A549 (cell line): ENCODE measurements around the gene PDPR. TPM values are rescaled to one million over a fixed set of nuclear protein-coding genes. Genes with fewer than 3 reads are reported as not detected.
A peak's percentile ranks its signal among the peaks of the same experiment; 100 is the strongest.

ENCODE experiments used
- ATAC-seq, 2 experiments: fragments of 200-7000 bp in 1 of 2; fragments of >200 bp in 1 of 2; cut with Nextera tagmentation in 1 of 2; cut with Tn5 transposase in 1 of 2; 3 replicates each; pipeline versions ENCODE4 v1.8.0 to v1.9.1; 2018 to 2020; ENCODE audit warnings: mild to moderate bottlenecking in 1 of 2, moderate library complexity in 1 of 2
- CTCF ChIA-PET: fragments of 300-600 bp; sonication (Branson Sonifier 250); formaldehyde crosslinking; extraction: SDS; loops from one replicate; lab custom pipeline; 2021; ENCODE audit warnings: antibody characterized with exemption, inconsistent platforms; lab: Yijun Ruan, JAX
- POLR2A ChIA-PET: fragments of 350-600 bp; formaldehyde crosslinking; extraction: SDS; loops from one replicate; lab custom pipeline; 2021; ENCODE audit warnings: antibody characterized with exemption, inconsistent platforms; lab: Yijun Ruan, JAX
- DNase-seq, 2 experiments: peaks; one replicate each; pipeline versions ENCODE4 v3.0.0 to v3.0.0-alpha.2; 2011 to 2016; ENCODE audit warnings: low read depth in 1 of 2, low spot score in 1 of 2
- FAIRE-seq: peaks from 2 replicates; lab custom pipeline; 2011; peaks lifted over from hg19 to GRCh38; lab: Jason Lieb, UNC
- H3K27ac ChIP-seq, 2 experiments: fragments of >200 bp; sonication (Bioruptor Twin); formaldehyde crosslinking; 3 replicates each; pipeline ENCODE4 v1.5.1; 2016 to 2017
- H3K4me1 ChIP-seq: fragments of >200 bp; sonication (Bioruptor Twin); formaldehyde crosslinking; 3 replicates; pipeline ENCODE4 v1.6.1; 2016
- H3K4me2 ChIP-seq: fragments of >200 bp; sonication (Bioruptor Twin); formaldehyde crosslinking; 3 replicates; pipeline ENCODE4 v1.6.1; 2016
- H3K4me3 ChIP-seq: fragments of >200 bp; sonication (Bioruptor Twin); formaldehyde crosslinking; 3 replicates; pipeline ENCODE4 v1.5.1; 2016
- H3K9me3 ChIP-seq: fragments of >200 bp; sonication (Bioruptor Twin); formaldehyde crosslinking; 3 replicates; pipeline ENCODE4 v1.6.1; 2016
- BCL3 ChIP-seq: fragments of >200 bp; sonication (Bioruptor Twin); formaldehyde crosslinking; IDR thresholded peaks from 3 replicates; pipeline ENCODE4 v1.6.1; 2016
- CEBPB ChIP-seq, 2 experiments: fragments of >200 bp in 1 of 2; sonication (Bioruptor Twin) in 1 of 2; formaldehyde crosslinking in 1 of 2; IDR thresholded peaks; 2 replicates each; pipeline ENCODE4 v1.6.1; 2012 to 2016
- CHD2 ChIP-seq: fragments of 150-350 bp; IDR thresholded peaks from 2 replicates; pipeline ENCODE4 v1.6.1; 2014; ENCODE audit warnings: low read length; ENCODE audit not compliant: partially characterized antibody
- FOSL2 ChIP-seq, 2 experiments: fragments of 450-650 bp in 1 of 2; fragments of >200 bp in 1 of 2; sonication (Bioruptor Twin) in 1 of 2; formaldehyde crosslinking; IDR thresholded peaks; 2 replicates each; pipeline versions ENCODE4 v1.5.0 to v1.6.1; 2016 to 2020; ENCODE audit warnings: mild to moderate bottlenecking in 1 of 2, moderate library complexity in 1 of 2
- FOXS1 ChIP-seq: fragments of 250-450 bp; sonication (Bioruptor Pico); IDR thresholded peaks from 2 replicates; pipeline ENCODE4 v1.5.0; 2020; ENCODE audit warnings: mild to moderate bottlenecking, moderate library complexity
- GATA3 ChIP-seq: IDR thresholded peaks from 2 replicates; pipeline ENCODE4 v1.6.1; 2012; ENCODE audit warnings: borderline replicate concordance
- HDAC2 ChIP-seq: fragments of 200-600 bp; sonication (generic); IDR thresholded peaks from 2 replicates; pipeline ENCODE4 v1.6.1; 2016
- HMGXB4 ChIP-seq: fragments of 250-450 bp; sonication (Bioruptor Pico); IDR thresholded peaks from 2 replicates; pipeline ENCODE4 v1.5.0; 2021; ENCODE audit warnings: mild to moderate bottlenecking, moderate library complexity, borderline replicate concordance
- HOXB13 ChIP-seq: fragments of 250-450 bp; sonication (Bioruptor Pico); IDR thresholded peaks from 2 replicates; pipeline ENCODE4 v1.5.0; 2020; ENCODE audit warnings: low read depth, mild to moderate bottlenecking, moderate library complexity
- HOXB5 ChIP-seq: fragments of 250-450 bp; sonication (Bioruptor Pico); IDR thresholded peaks from 2 replicates; pipeline ENCODE4 v1.5.0; 2020; ENCODE audit warnings: mild to moderate bottlenecking, moderate library complexity
- KDM5A ChIP-seq: fragments of 200-600 bp; sonication (generic); IDR thresholded peaks from 2 replicates; pipeline ENCODE4 v1.6.1; 2016; ENCODE audit warnings: antibody characterized with exemption, mild to moderate bottlenecking
- MAFK ChIP-seq: fragments of 450-650 bp; IDR thresholded peaks from 2 replicates; pipeline ENCODE4 v1.6.1; 2014; ENCODE audit not compliant: partially characterized antibody
- REST ChIP-seq: fragments of 200-600 bp; sonication (generic); IDR thresholded peaks from 2 replicates; pipeline ENCODE4 v1.6.1; 2016; ENCODE audit warnings: antibody characterized with exemption, mild to moderate bottlenecking, moderate library complexity
- RFX5 ChIP-seq: fragments of 450-650 bp; IDR thresholded peaks from 2 replicates; pipeline ENCODE4 v1.7.1; 2014; ENCODE audit warnings: antibody characterized with exemption, mild to moderate bottlenecking, moderate library complexity
- RNF2 ChIP-seq: fragments of 200-600 bp; sonication (generic); IDR thresholded peaks from 2 replicates; pipeline ENCODE4 v1.6.1; 2016; ENCODE audit warnings: low read depth, mild to moderate bottlenecking, antibody characterized with exemption, moderate library complexity, borderline replicate concordance
- TP53 ChIP-seq: fragments of 250-450 bp; sonication (Bioruptor Pico); IDR thresholded peaks from 2 replicates; pipeline ENCODE4 v1.5.0; 2021; ENCODE audit warnings: mild to moderate bottlenecking, moderate library complexity
- ZFP36 ChIP-seq: fragments of 450-650 bp; IDR thresholded peaks from 2 replicates; pipeline ENCODE4 v1.6.1; 2014; ENCODE audit warnings: borderline replicate concordance; ENCODE audit not compliant: partially characterized antibody
- ZSCAN20 ChIP-seq: fragments of 250-450 bp; sonication (Bioruptor Pico); IDR thresholded peaks from 2 replicates; pipeline ENCODE4 v1.8.0; 2022; ENCODE audit warnings: mild to moderate bottlenecking, moderate library complexity
- WGBS: methylation state at CpG from one replicate; pipeline ENCODE4 v1.1.6; 2017; ENCODE audit errors: missing lambda C conversion rate; 5-methylcytosine and 5-hydroxymethylcytosine counted together
- polyA plus RNA-seq, 4 experiments: library from polyadenylated mRNA; depleted of rRNA in 3 of 4; stranded (reverse); fragments of >200 nt; fragmentation: RNase III in 1 of 4; extraction: RNeasy Plus Mini Kit Qiagen cat#74134 plus additional on column Dnase treatment in 1 of 4; gene quantifications; 2 replicates in 3 of 4; 3 replicates in 1 of 4; pipeline ENCODE4 v1.2.3, GENCODE V29; 2011 to 2017
- TF ChIP-seq, protein P1 (sequence below): fragments of >200 bp; sonication (Bioruptor Twin); formaldehyde crosslinking; IDR thresholded peaks from 2 replicates; pipeline ENCODE4 v1.6.1; 2016
- TF ChIP-seq, protein P2 (sequence below): IDR thresholded peaks from 2 replicates; pipeline ENCODE4 v1.6.1; 2012

The PDPR gene
- polyA plus RNA-seq, 2 of the 4 experiments (the other 2 are of a cell fraction), result 13.7 to 25.6 TPM

DNA sequence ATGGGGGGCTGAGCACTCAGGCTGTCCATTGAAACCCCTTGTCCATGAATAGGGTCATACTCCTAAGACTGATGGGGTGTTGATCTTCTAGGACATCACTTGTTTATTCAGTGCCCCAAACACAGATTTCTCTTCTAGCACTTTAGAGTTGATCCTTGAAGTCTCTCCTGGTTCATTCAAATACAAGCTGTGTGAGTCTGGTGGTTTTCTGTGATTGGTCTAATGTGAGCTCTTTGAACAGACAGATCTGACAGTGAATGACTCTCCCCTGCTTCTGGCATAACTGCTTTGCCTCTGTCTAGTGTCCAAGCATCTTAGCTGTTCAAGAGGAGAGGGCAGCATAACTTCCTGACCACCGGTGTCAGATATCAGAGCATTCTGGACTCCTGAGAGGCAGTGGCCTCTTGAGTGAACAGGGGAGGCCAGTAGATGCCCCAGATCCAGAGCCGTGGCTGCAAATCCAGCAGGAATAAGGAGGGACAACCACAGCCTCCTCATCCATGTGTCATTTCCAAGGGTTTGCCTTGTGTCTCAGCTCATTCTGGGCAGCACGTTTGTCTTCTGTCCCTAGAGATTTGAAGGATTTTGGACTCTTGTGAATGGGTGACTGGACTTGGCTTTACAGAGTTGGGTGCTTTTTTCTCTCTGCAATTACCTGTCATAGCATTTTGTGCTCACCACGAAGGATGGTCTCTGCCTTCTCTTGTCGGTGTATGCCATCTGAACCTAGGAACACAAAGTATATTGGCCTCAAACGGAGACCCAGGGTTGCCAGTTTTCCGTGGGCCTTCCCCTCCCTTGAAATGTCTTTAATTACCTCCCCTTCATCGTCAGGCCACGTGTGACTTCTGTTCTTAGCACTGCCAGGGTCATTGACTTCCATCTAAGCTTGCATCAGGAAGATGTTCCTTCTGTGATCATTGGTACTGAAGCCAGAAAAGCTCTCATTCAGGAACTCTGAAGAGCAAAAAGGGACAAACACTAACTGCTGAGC is 45.5 kb downstream of the PDPR start:
- no peak for FAIRE-seq
- Histone ChIP-seq H3K9me3 (no peaks in the 10 kb centered on the region), H3K4me1 (peaks cover 16% of the 10 kb centered on the region), H3K4me2 (no peak overlapping the region), H3K27ac (no peak overlapping the region), H3K4me3 (no peak overlapping the region)
- ChIA-PET POLR2A (no interaction called here), CTCF (interaction anchor here (1.5 to 1.7 kb wide), 4 partner anchors 24 to 495 kb away, joined by 3 to 4 read pairs (median 4); partner anchors contain the start of gene EXOSC6)
- no peak for ATAC-seq
- no peak for DNase-seq
- TF ChIP-seq MAFK (no peak), CHD2 (no peak)
- TF ChIP-seq, all 56 proteins: peak for 0
- WGBS, result 80% methylated on average over 9 of the region's 9 CpGs

DNA sequence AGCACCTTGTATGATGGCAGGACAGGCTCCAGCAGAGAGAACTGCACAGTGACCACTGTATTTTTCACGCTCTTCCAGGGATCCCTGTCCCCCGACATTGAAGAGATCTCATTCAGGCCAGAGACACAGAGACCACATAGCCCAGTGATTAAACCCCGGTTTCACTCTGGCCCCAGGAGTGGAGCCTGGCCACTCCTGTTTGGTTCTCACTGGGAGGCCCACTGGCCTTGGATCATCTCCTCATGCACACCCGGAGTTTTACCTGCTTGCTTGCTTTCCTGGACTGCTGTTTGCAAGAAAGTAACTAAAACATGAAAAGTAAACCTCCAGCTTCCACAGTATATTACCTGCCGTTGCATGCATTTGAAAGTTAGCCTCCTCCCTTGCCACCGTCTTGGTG is 46.3 kb downstream of the PDPR start:
- no peaks in the 10 kb centered on the region for H3K9me3 ChIP-seq
- WGBS, result 88% methylated on average over 6 of the region's 6 CpGs
- no peak for FAIRE-seq
- TF ChIP-seq TP53 (CRISPR knock-in tag) (no peak), CEBPB (IDR thresholded peaks at IDR 0.05) (no peak), FOSL2 (IDR thresholded peaks at IDR 0.05) (no peak), FOSL2 (CRISPR knock-in tag; IDR thresholded peaks at IDR 0.05) (no peak), REST (no peak)
- H3K4me2 ChIP-seq, result no peak overlapping the region
- POLR2A ChIA-PET, result no interaction called here
- peaks cover 16% of the 10 kb centered on the region for H3K4me1 ChIP-seq
- CTCF ChIA-PET, result interaction anchor here (0.6 to 1.5 kb wide), 2 partner anchors 18 to 494 kb away, joined by 3 read pairs; no protein-coding TSS in a partner anchor
- no peak for ATAC-seq
- H3K4me3 ChIP-seq, result no peak overlapping the region
- peak in 1 of 2 experiments; percentile 1 for DNase-seq
- no peak overlapping the region for H3K27ac ChIP-seq

DNA sequence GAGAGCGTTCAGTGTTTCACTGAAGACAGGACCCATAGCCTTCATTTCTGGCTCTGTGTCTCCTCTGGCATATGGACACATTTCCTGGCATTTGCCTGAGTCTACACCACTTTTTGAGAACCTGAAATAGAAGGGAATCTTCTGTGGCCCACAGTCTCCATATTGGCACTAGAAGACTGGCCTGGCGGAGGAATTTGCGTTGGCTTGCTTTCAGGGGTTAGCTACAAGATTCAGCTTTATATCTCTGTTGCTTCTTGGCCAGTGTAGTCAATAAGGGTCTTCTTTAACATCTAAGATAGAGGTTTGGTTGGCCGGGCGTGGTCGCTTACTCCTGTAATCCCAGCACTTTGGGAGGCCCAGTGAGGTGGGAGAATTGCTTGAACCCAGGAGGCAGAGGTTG is 46.7 kb downstream of the PDPR start:
- DNase-seq (no peak), FAIRE-seq (no peak), ATAC-seq (no peak)
- no peak overlapping the region for H3K27ac ChIP-seq
- H3K4me2 ChIP-seq, result no peak overlapping the region
- WGBS, result 97% methylated on average over 6 of the region's 6 CpGs
- peaks cover 16% of the 10 kb centered on the region for H3K4me1 ChIP-seq
- no peak overlapping the region for H3K4me3 ChIP-seq
- ChIA-PET POLR2A (no interaction called here), CTCF (interaction anchor here (0.6 kb wide), 1 partner anchor 19 kb away, joined by 3 read pairs; no protein-coding TSS in a partner anchor)
- H3K9me3 ChIP-seq, result no peaks in the 10 kb centered on the region
- no peak for TF ChIP-seq FOXS1 (CRISPR knock-in tag)
- TF ChIP-seq RFX5, result no peak
- no peak for TF ChIP-seq HOXB5 (CRISPR knock-in tag)
- TF ChIP-seq, protein P1, sequence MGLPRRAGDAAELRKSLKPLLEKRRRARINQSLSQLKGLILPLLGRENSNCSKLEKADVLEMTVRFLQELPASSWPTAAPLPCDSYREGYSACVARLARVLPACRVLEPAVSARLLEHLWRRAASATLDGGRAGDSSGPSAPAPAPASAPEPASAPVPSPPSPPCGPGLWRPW, result no peak
- no peak for TF ChIP-seq ZFP36
- no peak for TF ChIP-seq FOSL2 (IDR thresholded peaks at IDR 0.05)
- TF ChIP-seq FOSL2 (CRISPR knock-in tag; IDR thresholded peaks at IDR 0.05), result no peak
- no peak for TF ChIP-seq HOXB13 (CRISPR knock-in tag)
- TF ChIP-seq ZSCAN20 (CRISPR knock-in tag), result no peak
- TF ChIP-seq, protein P2, sequence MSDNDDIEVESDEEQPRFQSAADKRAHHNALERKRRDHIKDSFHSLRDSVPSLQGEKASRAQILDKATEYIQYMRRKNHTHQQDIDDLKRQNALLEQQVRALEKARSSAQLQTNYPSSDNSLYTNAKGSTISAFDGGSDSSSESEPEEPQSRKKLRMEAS, result no peak
- no peak for TF ChIP-seq KDM5A
- no peak for TF ChIP-seq BCL3
- TF ChIP-seq GATA3, result no peak
- no peak for TF ChIP-seq TP53 (CRISPR knock-in tag)
- no peak for TF ChIP-seq RNF2
- no peak for TF ChIP-seq CHD2
- TF ChIP-seq HDAC2, result no peak
- no peak for TF ChIP-seq HMGXB4 (CRISPR knock-in tag)
